HG03139 (cell line): ENCODE data around the gene CDH4.

Experiments used
- ATAC-seq: cut with Tn5 transposase; IDR thresholded peaks from one replicate; pipeline ENCODE4 v1.9.1; 2021; ENCODE audit not compliant: unreplicated experiment

The CDH4 gene

GRCh38 chr20:61594198-61594597 is 342.1 kb downstream of the CDH4 start:
- ATAC-seq = no peak

- no peak for ATAC-seq
Observed at GRCh38 chr20:61595216-61595615, 343.2 kb downstream of the CDH4 start.

GRCh38 chr20:61596687-61597330 is 344.7 kb downstream of the CDH4 start:
- ATAC-seq = no peak

GRCh38 chr20:61597996-61598395 is 345.9 kb downstream of the CDH4 start:
- no peak for ATAC-seq

- ATAC-seq = no peak
Observed at GRCh38 chr20:61598586-61598985, 346.5 kb downstream of the CDH4 start.

- no peak for ATAC-seq
Observed at GRCh38 chr20:61599061-61599531, 347.0 kb downstream of the CDH4 start.

GRCh38 chr20:61599541-61599992 is 347.5 kb downstream of the CDH4 start:
- ATAC-seq = no peak

GRCh38 chr20:61600016-61600415 is 348.0 kb downstream of the CDH4 start:
- no peak for ATAC-seq

- no peak for ATAC-seq
Observed at GRCh38 chr20:61601361-61601760, 349.3 kb downstream of the CDH4 start.

- ATAC-seq = no peak
Observed at GRCh38 chr20:61601853-61602252, 349.8 kb downstream of the CDH4 start.

GRCh38 chr20:61603715-61604114 is 351.7 kb downstream of the CDH4 start:
- no peak for ATAC-seq

GRCh38 chr20:61604549-61604948 is 352.5 kb downstream of the CDH4 start:
- no peak for ATAC-seq

GRCh38 chr20:61605283-61605682 is 353.2 kb downstream of the CDH4 start:
- ATAC-seq = no peak

GRCh38 chr20:61605862-61606557 is 353.9 kb downstream of the CDH4 start:
- no peak for ATAC-seq

- no peak for ATAC-seq
Observed at GRCh38 chr20:61608275-61609085, 356.4 kb downstream of the CDH4 start.

- ATAC-seq = no peak
Observed at GRCh38 chr20:61609461-61609860, 357.4 kb downstream of the CDH4 start.

GRCh38 chr20:61611401-61612180 is 359.5 kb downstream of the CDH4 start:
- ATAC-seq = no peak

- ATAC-seq = no peak
Observed at GRCh38 chr20:61613917-61614705, 362.1 kb downstream of the CDH4 start.

- no peak for ATAC-seq
Observed at GRCh38 chr20:61614706-61615100, 362.6 kb downstream of the CDH4 start.

- ATAC-seq = no peak
Observed at GRCh38 chr20:61615806-61616205, 363.7 kb downstream of the CDH4 start.
